Activated T-cell treated with anti-CD3 and anti-CD28 coated beads, Interleukin-2, amount 50 U/mL, for 48 hours (primary cell): ENCODE data around the gene RIPOR2.
"Not testable (repeated sequence)": the region's sequence is repeated elsewhere in the genome, so short reads cannot be mapped to it uniquely, and the experiment has no call there.

ENCODE experiments used
- DNase-seq, 2 experiments: peaks; one replicate each; pipeline ENCODE4 v3.0.0-alpha.2; 2020

RIPOR2 gene

DNA sequence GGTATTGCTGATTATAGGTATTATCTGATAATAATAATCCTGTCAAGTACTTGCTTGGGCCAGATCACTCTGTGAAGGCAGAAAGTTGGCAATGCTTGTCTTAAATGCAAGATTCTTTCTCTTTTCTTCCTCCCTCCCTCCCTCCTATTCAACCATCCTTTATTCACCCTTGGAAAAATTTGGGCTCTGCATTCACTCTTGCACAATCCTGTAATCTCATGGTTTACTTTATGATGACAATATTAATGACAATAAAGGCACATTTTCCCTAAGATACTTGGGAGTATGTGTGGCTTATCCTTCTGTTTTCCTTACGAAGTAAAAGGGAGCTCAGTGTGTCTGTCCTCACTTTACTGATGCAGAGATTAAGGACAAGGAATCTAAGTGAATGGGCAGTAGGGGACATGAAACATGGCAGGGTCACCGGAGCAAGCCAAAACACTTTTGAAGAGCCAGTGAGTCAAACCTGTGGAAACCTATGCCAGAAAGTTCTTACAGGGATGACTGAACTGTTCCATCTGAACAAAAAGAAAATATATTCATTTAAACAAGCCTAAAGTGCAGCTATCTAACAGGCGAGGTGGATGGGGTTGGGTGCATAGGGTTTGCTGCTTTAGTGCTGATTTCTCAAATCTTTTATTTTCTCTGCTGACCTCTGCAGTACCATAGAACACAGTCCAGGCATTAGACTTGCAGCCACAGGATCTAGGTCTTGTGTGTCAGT lies 14.6 kb upstream of the RIPOR2 start:
- DNase-seq, result no peak

DNA sequence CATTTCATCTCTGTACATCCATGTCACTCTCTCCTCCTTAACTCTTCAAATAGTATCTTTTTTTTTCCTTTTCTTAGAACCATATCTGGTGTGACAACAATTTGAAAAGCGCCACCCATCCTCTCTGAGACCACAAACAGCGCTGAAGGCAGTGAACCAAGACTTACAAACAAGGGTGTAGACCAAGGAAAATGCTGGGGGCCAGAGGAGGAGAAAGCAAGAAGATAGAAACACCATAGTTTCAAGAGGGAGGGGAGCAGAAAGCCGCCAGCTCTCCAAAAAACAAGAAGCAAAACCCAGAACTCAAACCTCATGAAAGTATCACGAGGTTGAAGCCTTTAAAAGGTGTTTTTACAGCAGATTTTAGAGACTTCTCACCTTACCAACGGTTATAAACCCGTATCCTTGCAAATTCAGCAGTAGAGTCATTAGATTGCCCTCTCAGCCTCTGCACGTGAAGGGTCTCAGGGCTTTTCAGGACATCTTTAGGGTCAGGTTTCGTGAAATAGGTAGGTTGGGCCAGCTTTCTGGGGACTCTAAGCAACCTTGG lies 13.3 kb upstream of the RIPOR2 start:
- DNase-seq, result no peak

DNA sequence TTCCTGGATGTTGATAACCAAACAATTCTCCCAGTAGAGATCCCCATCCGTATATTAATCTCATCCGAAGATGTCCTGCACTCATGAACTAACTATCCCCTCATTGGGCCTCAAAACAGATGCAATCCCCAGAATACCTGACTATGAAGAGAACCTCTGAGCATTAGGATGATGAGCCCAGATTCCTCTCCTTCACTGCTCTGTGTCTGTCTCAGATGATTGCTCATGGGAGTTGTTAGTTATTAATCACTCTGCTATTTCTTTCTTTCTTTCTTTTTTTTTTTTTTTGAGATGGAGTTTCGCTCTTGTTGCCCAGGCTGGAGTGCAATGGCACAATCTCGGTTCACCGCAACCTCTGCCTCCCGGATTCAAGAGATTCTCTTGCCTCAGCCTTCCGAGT lies 12.5 kb upstream of the RIPOR2 start:
- not testable (repeated sequence) for DNase-seq

DNA sequence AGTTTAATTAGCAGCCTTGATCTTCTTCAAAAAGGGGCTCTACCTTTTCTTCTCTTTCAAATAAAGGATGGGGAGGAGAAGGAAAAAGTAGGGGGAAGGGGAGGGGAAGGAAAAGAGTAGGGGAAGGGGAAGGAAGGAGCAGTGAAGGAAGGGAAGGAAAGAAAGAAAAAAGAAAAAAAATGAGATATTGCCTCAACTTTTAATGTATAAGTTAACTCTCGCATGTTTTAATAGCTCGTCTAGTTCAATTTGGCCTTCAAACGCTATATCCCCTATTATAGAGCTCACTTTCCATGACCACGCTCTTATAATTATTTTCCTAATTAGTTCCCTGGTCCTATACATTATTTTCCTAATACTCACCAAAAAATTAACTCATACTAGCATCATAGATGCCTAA lies 11.9 kb upstream of the RIPOR2 start:
- no peak for DNase-seq

DNA sequence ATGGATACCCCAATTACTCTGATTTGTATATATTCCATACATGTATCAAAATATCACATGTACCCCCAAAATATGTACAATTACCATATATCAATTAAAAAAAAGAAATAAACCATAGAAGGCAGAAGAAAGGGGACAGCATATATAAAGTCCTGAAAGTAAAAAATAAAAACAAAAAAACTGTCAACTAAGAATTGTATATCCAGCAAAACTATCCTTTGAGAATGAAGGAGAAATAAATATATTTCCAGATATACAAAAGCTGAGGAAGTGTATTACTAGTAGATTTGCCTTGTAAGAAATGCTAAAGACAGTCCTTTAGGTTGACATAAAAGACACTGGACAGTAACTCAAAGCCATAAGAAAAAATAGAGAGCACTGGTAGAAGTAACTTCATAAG lies 9.3 kb upstream of the RIPOR2 start:
- DNase-seq, result no peak

DNA sequence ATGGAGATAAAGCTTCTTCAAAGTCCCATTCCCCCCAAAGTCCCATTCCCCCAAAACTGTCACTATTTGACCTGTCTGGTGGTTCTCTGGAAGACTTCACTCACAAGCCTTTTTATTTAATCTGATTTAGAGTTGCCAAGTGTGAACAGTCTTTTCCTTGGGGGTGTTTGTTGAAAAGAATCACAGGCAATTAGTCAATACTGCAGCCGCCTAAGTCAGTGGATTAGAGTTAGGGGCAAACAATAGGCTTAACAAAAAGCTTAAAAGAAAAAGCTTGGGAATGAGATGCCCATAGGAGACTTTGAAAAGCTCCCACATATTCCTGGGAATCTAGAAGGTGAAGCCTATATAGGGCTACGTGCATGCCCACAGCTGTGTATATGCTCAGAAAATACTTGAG lies 8.0 kb upstream of the RIPOR2 start:
- DNase-seq, result no peak

DNA sequence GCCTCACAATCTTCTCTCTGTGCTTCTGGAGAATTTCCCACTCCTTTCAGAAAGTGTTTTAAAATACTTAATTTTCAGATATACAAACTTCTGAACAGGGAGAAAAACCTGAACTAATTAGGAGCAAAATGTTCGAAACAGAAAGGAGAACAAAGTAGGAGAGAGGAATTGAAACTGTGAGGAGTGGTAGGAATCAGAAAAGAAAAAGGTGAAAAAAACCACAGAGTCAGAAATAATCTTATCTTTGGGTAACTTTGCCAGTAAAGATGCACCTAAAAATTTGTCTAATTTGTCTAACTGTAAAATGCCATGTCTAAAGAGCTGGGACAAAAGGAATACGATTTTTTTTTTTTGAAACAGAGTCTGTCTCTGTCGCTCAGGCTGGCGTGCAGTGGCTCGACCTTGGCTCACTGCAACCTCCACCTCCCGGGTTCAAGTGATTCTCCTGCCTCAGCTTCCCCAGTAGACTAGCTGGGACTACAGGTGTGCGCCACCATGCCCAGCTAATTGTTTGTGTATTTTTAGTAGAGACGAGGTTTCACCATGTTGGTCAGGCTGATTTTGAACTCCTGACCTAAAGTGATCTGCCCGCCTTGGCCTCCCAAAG lies 4.7 kb upstream of the RIPOR2 start:
- no peak for DNase-seq

DNA sequence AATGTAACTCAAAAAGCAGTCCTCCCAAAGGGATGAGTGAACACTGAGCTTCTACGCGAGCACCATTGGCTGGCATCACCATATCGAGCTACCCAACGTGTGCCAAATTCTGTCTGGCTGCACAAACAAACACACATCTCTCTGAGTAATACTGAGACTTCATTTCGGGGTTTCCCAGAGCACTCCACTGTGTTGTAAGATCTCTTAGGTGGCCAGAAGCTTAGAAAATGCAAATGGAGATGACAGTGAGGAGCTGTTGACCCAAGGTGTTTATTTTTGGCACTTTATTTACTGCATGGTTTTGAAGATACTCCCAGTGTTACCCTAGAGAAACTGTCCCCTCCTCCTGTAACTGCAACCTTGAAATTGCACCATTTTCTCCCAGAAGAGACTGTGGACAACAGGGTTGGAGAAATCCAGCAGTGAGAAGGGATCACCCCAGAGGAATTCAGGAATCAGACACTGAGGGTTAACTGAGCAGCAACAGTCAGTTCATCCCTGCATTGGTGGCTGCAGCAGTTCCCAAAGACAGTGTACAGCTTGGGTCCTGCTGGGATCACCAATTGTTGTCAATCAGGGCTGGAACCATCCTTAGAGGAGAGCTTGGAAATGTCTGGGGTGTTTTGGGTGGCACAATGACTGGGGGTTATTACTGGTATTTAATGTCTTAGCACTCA lies 1.0 kb upstream of the RIPOR2 start:
- DNase-seq, result peak in 1 of 2 experiments; percentile 64

DNA sequence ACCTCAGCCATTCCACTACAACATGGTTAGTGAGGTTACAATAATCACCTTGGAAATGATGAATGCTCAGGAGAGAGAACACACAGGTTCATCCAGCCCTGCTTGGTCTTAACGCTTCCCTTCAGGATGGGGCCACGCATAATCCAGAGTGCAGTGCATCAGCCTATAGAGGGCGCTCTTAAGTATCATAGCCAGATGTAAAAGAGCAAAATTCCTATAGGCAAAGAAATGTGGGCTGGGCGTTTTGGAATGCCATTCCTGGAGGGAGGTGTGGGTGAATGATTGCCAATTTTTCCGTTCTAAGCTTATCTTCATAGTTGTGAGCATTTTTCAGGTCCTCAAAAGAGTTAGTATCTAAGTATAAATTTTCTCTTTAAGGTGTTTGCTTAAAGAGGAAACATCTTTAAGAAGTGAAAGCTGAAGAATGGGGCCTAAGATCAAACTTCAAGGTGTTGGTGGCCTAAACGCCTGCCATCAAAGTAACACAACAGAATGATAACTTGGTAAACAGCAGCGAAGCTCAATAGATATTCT lies 1.8 kb downstream of the RIPOR2 start:
- DNase-seq, result peak in 1 of 2 experiments; percentile 69

DNA sequence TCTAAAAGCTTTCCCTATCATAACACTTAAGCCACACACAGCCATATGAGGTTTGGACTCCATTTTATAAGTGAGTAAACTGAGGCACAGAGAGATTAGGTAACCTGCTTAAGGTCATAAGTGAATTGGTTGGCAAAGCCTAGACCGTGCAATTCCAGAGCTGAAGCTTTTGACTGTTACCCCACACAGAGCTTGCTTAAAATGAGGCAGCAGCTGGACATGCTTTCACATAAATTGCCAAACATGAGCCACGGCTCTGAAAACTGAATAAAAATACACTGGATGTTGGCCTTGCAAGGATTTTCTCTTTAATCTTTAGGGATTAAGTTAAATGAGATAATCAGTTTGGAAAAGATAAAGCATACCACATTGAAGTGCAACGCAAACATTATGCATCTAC lies 2.5 kb downstream of the RIPOR2 start:
- no peak for DNase-seq

DNA sequence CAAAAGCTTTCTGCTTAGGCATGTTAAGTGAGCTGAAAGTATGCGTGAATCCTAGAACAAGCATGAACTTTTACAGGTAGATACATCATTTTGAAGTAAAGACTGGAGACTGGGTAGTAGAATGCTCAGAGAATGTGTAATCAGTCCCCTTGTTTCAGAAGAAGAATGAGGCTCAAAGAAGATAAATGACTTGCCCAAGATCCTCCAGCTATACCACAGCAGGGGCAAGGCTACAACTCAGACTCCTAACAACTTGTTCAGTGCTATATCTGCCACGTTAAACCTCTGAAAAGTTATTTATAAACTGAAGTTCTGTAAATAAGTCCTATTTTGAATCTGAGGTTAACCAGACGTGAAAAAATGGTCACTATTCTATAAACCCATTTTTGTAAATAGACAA lies 2.9 kb downstream of the RIPOR2 start:
- DNase-seq, result no peak

DNA sequence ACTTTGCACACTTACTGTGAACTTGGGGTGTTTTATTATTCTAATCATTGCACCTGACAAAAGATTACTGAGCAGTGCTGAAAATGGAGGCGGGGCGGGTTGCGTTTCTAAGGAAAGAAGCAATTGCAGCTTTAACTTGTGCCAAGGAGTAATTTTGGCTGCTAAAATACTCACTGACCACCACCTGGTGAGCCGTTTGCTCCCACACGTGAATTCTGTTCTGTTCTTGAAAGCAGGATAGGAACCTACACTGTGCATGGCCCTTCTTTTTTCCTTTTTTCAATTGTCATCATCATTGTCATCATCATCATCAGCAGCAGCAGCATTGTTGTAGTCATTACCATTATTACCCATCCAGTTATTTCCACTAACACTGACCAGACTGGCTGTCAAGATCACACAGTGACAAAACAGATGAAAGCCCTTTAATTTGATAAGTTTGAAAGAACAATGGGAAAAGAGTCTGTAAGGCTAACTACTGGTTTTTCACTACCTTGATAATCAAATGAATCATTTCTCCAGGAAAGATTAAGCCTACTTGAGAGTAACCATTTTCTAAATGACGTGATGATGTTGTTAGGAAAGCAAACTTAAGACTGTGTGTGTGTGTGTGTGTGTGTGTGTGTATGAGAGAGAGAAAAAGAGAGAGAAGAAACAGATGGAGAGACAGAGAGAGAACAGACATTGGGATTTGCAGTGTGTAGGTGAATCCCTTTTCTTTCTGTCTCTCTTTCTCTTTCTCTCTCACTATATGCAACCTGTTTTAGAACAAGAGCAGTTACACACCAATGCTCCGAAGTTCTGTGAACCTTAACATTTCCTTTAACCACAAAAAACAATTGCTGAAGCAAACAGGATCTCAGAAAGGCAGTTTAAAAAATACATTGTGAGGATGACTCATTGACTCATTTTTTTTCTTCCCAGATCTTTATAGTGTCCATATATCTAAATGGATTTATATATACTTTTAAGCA lies 3.8 kb downstream of the RIPOR2 start:
- DNase-seq, result peak in 1 of 2 experiments; percentile 42

DNA sequence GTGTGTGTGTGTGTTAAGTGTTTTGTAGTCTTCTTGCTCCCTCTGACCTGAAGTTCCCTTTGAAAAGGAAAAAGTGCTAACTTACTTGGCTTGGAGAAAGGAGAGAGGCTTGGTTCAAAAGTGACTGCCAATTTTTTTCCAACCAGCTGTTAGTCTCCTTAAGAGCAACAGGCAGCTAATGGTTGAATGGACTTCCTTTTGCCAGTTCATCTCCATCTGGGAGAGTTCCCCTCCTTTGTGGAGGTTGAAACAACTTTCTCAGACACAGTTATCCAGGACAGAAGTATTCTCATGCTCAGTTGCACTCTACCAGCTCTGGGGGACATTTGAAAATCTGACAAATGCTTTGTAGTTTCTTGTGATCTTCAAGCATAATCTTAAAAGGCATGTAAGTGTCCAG lies 4.5 kb downstream of the RIPOR2 start:
- no peak for DNase-seq

DNA sequence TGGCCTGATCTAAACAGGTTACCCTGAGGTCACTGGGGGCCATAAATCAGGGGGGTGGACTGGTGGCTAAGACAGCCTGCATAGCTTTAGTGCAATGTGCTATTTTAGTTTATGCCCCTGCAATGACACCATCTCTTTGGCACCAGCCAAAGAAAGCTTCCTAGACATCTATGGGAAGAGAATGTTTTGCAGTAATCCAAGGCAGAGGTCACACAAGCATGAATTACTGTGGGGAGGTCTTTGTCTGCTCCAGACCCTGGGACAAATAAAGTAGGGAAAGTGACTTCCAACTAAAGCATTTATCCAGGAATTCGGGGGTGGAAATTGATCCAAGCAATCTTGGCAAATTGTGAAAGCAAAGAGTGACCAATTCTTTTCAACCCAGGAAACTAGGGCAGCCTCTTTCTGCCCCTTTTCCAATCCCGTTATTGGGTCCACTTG lies 5.3 kb downstream of the RIPOR2 start:
- DNase-seq, result no peak

DNA sequence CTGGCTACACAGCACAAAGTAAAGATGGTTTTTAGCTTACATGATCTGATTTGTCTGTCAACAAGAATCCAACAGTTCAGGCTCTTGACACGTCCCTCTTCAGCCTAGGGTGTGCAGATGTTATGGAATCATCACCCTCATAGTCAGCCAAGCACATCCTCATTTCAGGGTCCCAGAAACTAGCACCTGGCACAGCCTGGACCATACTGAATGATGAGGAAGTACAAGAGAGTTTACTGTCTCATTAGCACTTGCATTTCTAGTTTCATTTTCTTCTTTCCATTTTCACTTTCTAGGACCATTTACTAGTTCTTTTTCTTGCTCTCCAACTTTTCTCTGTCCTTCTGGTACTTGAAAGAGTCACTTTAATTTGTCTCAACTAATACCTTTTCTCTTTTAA lies 6.5 kb downstream of the RIPOR2 start:
- DNase-seq, result peak in 1 of 2 experiments; percentile 49

DNA sequence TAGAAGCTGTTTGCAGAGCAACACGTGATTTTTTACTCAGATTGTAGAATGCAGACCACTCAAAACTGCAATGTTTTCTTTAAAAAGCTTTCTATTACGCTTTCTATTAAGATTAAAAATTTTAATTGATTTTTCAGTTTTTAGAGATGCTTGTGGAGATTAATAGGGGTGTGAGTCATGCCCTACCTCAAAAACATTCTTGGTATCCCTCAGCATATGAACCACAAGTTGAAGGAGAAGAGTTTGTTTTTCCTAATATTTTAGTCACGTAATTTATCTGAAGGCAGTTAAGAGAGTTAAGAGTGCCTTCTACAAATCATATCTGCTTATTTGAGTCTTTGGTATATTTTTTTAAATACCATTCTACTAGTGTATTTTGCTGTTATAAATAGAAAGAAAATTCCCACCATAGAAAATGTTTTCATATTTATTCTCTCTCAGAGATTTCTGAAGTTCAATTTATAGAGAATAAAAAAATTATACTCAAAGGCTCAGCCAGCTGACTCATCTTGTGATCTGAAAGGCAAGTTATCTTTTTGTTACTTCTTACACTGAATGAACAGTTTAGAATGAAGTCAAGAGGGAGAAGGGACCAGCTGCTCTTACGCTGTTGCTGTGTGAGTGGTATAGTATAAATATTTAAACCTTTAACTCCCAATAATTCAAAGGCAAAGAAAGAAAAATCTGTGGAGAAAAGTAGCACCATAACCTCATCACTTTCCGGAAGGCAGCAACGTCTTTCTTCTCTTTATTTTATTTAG lies 7.6 kb downstream of the RIPOR2 start:
- no peak for DNase-seq

DNA sequence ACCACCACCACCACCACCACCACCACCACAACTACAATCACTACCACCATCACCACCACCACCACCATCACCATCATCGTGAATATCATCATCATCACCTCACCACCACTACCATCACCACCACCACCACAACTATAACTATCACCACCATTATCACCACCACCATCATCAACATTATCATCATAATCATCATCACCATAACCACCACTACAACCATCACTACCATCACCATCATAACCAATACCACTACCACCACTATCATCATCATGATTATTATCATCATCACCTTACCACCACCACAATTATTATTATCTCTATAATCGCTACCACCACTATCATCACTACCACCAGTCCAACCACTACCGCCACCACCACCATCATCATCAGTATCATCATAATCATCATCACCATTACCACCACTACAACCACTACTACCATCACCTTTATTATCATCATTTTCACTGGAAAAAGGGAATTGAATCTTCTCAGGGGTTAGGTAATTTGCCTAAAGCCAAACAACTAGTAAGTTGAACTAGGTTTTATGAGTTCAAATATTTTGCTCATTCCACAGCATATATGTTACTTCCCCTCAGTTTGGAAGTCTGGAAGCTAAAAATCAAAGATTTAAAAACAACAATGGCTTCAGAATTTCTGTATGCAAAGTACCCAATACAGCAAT lies 8.3 kb downstream of the RIPOR2 start:
- DNase-seq, result peak in 1 of 2 experiments; percentile 65

DNA sequence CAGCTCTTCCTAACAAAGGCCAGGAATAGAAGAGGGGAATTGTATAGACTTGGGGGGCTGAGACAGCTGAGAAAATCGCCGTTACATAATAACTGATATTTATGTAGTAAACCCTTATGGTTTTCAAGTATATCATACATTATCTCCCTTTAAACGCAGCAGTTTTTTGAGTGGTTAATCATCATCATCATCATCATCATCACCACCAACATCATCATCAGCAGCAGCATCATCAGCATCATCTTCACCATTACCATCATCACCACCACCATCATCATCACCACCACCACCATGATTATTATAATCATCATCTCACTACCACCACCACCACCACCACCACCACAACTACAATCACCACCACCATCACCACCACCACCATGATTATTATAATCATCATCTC lies 9.1 kb downstream of the RIPOR2 start:
- not testable (repeated sequence) for DNase-seq

DNA sequence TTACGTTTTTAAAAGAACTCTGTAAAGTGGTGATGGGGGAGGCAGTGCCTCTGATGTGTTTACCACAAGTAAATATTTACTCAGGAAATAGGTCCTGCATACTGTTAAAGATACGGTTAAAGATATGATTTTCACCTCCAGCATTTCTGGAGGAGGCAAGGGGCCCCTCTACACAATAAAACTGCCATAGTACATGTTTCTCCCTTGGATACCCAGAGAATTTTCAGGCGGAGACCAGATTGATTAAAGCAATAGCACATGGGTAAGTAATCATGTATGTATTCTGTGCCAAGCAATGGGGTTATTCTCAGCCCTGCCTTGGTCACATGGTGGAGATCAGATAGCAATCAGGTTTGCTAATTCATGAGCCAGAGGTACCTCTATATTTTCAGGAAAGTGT lies 9.6 kb downstream of the RIPOR2 start:
- no peak for DNase-seq

DNA sequence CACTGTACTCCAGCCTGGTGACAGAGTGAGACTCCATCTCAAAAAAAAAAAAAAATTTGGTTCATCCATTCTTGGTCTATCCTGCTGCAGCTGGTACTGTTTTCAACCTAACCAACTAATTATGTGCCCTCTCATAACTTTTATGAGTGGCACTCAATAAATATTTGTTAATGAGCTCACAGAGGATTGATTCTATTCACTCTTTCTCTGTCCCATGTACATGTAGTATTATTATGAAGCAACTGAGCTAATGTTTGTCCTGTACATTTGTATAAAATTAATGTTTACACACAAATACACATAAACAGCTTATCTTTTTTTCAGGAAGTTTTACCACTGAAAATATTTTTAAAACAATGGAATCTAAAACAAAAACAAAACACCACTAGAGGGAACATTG lies 10.1 kb downstream of the RIPOR2 start:
- no peak for DNase-seq
